Glomerular visceral epithelial cell (primary cell): ENCODE data around the gene RIC8B.

Experiments
- DNase-seq: peaks from one replicate; pipeline ENCODE4 v3.0.0-alpha.2; 2016; ENCODE audit errors: extremely low spot score

Gene RIC8B

GRCh38 chr12:106868982-106869700, 94.7 kb downstream of the RIC8B start:
- no peak for DNase-seq

GRCh38 chr12:106870116-106870515, 95.6 kb downstream of the RIC8B start:
- no peak for DNase-seq

GRCh38 chr12:106871477-106871876, 97.0 kb downstream of the RIC8B start:
- no peak for DNase-seq

- DNase-seq, result no peak
Measured at GRCh38 chr12:106873983-106874382, 99.5 kb downstream of the RIC8B start.

- DNase-seq, result no peak
Measured at GRCh38 chr12:106878804-106879203, 104.3 kb downstream of the RIC8B start.

- no peak for DNase-seq
Measured at GRCh38 chr12:106879612-106880011, 105.1 kb downstream of the RIC8B start.

- peak; percentile 3 for DNase-seq
Measured at GRCh38 chr12:106883426-106883825, 108.9 kb downstream of the RIC8B start.

GRCh38 chr12:106885026-106885425, 110.5 kb downstream of the RIC8B start:
- DNase-seq, result no peak

- DNase-seq, result no peak
Measured at GRCh38 chr12:106885541-106886249, 111.2 kb downstream of the RIC8B start.

- no peak for DNase-seq
Measured at GRCh38 chr12:106886932-106887331, 112.5 kb downstream of the RIC8B start.

- no peak for DNase-seq
Measured at GRCh38 chr12:106888348-106888970, 114.0 kb downstream of the RIC8B start.

GRCh38 chr12:106889326-106889725, 114.8 kb downstream of the RIC8B start:
- no peak for DNase-seq

- no peak for DNase-seq
Measured at GRCh38 chr12:106889950-106890626, 115.6 kb downstream of the RIC8B start.

- DNase-seq, result peak; percentile 3
Measured at GRCh38 chr12:106892075-106892474, 117.6 kb downstream of the RIC8B start.

- no peak for DNase-seq
Measured at GRCh38 chr12:106893451-106893850, 119.0 kb downstream of the RIC8B start.

GRCh38 chr12:106894774-106895173, 120.3 kb downstream of the RIC8B start:
- DNase-seq, result no peak

GRCh38 chr12:106896603-106897002, 122.1 kb downstream of the RIC8B start:
- DNase-seq, result no peak

- DNase-seq, result peak; percentile 10
Measured at GRCh38 chr12:106897082-106897481, 122.6 kb downstream of the RIC8B start.

- DNase-seq, result no peak
Measured at GRCh38 chr12:106897981-106898901, 123.8 kb downstream of the RIC8B start.

GRCh38 chr12:106900554-106900953, 126.1 kb downstream of the RIC8B start:
- DNase-seq, result no peak

- DNase-seq, result peak; percentile 14
Measured at GRCh38 chr12:106901276-106901675, 126.8 kb downstream of the RIC8B start.
